ENCODE measurements around the gene GRM1. TPM values are rescaled to one million over a fixed set of nuclear protein-coding genes. Genes with fewer than 3 reads are reported as not detected.

GRM1 gene
- total RNA-seq, 1 donor from 2014 or later, result 0.41 TPM

DNA sequence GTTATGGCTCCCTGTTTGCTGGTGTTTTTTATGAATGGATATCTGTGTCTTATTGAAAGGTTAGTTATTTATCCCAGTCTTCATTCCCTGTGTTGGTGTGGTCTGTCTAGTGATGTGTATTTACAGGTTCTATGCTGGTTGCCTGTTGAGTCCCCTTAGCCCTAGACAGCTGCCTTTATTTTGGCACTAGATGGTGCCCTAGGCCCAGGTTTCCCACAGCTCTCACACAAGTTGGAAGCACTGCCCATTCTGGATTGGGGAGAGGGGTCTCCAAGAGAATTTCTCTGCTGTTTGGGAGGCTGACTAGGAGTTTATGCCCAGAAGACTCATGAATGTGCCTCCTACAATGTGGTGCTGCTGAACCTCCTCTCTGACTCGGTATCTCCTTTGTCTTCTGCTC is 12.4 kb downstream of the GRM1 start:
- Mint-ChIP-seq H3K27me3 (no peaks in the 10 kb centered on the region), H3K4me3 (ENCODE audit: low read depth) (no peak overlapping the region), H3K36me3 (ENCODE audit: insufficient read depth) (no peaks in the 10 kb centered on the region), H3K27ac (no peak overlapping the region), H3K9me3 (ENCODE audit: low read depth) (peaks cover 15% of the 10 kb centered on the region), H3K4me1 (ENCODE audit: low read depth) (no peaks in the 10 kb centered on the region)
- DNase-seq (ENCODE audit: low spot score, unreplicated experiment), result no peak
- TF ChIP-seq, protein P1, sequence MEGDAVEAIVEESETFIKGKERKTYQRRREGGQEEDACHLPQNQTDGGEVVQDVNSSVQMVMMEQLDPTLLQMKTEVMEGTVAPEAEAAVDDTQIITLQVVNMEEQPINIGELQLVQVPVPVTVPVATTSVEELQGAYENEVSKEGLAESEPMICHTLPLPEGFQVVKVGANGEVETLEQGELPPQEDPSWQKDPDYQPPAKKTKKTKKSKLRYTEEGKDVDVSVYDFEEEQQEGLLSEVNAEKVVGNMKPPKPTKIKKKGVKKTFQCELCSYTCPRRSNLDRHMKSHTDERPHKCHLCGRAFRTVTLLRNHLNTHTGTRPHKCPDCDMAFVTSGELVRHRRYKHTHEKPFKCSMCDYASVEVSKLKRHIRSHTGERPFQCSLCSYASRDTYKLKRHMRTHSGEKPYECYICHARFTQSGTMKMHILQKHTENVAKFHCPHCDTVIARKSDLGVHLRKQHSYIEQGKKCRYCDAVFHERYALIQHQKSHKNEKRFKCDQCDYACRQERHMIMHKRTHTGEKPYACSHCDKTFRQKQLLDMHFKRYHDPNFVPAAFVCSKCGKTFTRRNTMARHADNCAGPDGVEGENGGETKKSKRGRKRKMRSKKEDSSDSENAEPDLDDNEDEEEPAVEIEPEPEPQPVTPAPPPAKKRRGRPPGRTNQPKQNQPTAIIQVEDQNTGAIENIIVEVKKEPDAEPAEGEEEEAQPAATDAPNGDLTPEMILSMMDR (IDR thresholded peaks at IDR 0.05; ENCODE audit: unreplicated experiment), result peak; percentile 60

DNA sequence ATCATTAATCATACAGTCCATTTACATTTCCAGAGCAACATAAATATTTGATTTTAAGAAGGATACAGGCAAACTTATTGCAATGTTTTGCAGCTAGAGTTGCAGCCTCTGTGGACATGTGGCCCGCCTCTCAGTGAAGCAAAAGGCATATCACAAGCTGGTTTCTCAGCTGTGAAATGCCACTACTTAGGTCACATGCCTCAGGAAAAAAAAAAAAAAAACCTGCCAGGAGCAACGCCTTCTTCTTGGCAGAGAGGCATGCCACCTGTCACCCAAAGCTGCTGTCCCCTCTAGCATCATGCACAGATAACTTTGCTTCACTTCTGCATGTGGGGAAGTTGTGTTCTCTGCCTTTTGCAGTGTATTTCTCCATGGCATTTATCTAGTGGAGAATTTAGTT is 18.5 kb downstream of the GRM1 start:
- Mint-ChIP-seq H3K27ac (no peak overlapping the region), H3K4me1 (ENCODE audit: low read depth) (peaks cover 1% of the 10 kb centered on the region), H3K4me3 (ENCODE audit: low read depth) (no peak overlapping the region), H3K9me3 (ENCODE audit: low read depth) (peaks cover 3% of the 10 kb centered on the region), H3K27me3 (no peaks in the 10 kb centered on the region), H3K36me3 (ENCODE audit: insufficient read depth) (no peaks in the 10 kb centered on the region)
- TF ChIP-seq, protein P1 (IDR thresholded peaks at IDR 0.05; ENCODE audit: unreplicated experiment), result no peak
- no peak for DNase-seq (ENCODE audit: low spot score, unreplicated experiment)

DNA sequence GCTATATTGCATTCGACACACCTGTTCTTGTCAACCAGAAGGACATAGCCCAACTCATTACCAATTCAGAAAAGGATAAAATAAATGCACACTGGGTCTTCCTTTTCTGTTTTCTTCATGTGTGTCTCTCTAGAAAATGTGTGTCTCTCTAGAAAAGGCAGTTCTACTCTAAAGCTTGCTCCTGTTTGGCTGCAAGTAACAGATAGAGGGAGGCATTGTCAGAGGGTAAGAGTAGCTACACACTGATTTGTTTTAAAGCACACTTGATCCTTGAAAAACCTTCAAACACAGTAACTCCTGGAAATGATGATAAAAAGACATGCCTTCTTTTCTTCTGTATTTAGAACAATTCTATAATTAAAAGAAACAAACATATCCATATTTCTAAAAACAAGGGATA is 21.3 kb downstream of the GRM1 start:
- Mint-ChIP-seq H3K27me3 (no peaks in the 10 kb centered on the region), H3K4me1 (ENCODE audit: low read depth) (peaks cover 1% of the 10 kb centered on the region), H3K27ac (no peak overlapping the region), H3K9me3 (ENCODE audit: low read depth) (peaks cover 3% of the 10 kb centered on the region), H3K4me3 (ENCODE audit: low read depth) (no peak overlapping the region), H3K36me3 (ENCODE audit: insufficient read depth) (no peaks in the 10 kb centered on the region)
- DNase-seq (ENCODE audit: low spot score, unreplicated experiment), result no peak
- TF ChIP-seq, protein P1 (IDR thresholded peaks at IDR 0.05; ENCODE audit: unreplicated experiment), result no peak

DNA sequence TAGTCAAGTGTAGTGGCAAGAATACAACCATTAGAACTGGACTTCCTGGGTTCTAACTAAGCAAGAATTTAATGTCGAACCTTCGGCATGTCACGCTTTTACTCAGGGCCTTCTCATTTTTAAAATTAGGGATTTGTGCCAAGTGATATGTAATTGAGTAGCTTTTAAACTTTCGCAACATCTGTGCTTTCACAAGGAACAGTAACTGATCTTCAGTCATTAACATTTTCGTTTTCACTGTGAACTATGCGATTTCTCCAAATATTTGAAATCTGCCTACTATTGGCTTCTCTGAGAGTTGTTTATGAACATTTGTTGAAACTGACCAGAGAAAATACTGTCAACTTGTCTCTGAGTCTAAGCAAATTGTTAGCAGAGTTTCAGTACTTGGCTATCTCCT is 27.6 kb downstream of the GRM1 start:
- Mint-ChIP-seq H3K9me3 (ENCODE audit: low read depth) (peaks cover 15% of the 10 kb centered on the region), H3K27me3 (no peaks in the 10 kb centered on the region)
- TF ChIP-seq, protein P1 (IDR thresholded peaks at IDR 0.05; ENCODE audit: unreplicated experiment), result no peak

DNA sequence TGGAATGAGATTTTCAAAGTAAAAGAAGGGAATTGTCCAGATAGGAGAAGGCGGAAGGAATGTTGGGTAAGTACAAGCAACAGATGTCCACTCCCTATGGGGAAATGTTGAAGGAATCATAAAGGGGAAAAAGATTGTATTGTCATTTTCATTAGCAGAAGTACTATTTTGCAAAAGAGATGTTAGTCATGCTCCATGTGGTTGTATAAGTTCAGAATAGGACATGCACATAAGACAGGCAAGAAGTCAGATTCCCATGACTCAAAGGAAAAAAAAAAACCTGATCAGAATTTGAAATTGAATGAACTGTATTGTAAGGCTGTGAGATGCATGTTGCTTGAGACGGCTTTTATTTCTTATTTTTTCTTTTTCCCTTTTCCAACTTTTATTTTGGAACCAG is 36.8 kb downstream of the GRM1 start:
- no peaks in the 10 kb centered on the region for H3K4me1 Mint-ChIP-seq (ENCODE audit: low read depth)
- H3K27ac Mint-ChIP-seq, result no peak overlapping the region
- no peak overlapping the region for H3K4me3 Mint-ChIP-seq (ENCODE audit: low read depth)
- H3K36me3 Mint-ChIP-seq (ENCODE audit: insufficient read depth), result no peaks in the 10 kb centered on the region
- peaks cover 2% of the 10 kb centered on the region for H3K9me3 Mint-ChIP-seq (ENCODE audit: low read depth)
- DNase-seq (ENCODE audit: low spot score, unreplicated experiment), result no peak
- TF ChIP-seq, protein P1 (IDR thresholded peaks at IDR 0.05; ENCODE audit: unreplicated experiment), result no peak
- no peaks in the 10 kb centered on the region for H3K27me3 Mint-ChIP-seq

More for the DNA sequence above, 27.6 kb downstream of the GRM1 start:
- Mint-ChIP-seq H3K36me3 (ENCODE audit: insufficient read depth) (no peaks in the 10 kb centered on the region), H3K4me1 (ENCODE audit: low read depth) (no peaks in the 10 kb centered on the region), H3K27ac (no peak overlapping the region), H3K4me3 (ENCODE audit: low read depth) (no peak overlapping the region)
- no peak for DNase-seq (ENCODE audit: low spot score, unreplicated experiment)

Measured in progenitor cell of endocrine pancreas (in vitro differentiated cells).